ENCODE results near the gene USP44.

Gene USP44

DNA sequence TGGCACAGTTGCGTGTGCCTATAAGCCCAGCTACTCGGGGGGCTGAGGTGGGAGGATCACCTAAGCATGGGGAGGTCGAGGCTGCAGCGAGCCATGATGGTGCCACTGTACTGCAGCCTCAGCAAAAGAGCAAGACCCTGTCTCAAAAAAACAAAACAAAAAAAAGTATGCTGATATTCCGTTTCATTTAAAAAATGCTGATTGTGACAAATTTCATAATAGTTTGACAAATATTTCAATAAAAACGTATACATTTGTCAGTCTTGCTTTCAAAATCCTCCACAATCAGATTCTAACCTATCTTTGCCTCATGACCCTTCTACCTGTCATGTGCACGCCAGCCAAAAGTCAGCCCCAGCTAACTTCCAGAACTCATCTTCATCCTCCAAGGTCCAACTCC, 9.8 kb downstream of the USP44 start:
- no peaks in the 10 kb centered on the region for H3K27me3 ChIP-seq
- H3K9me3 ChIP-seq = no peaks in the 10 kb centered on the region
- H3K4me3 ChIP-seq = no peak overlapping the region
- intact Hi-C loops (cut with DNase I; ENCODE audit: low total_unique reads) = no loop called here
- TF ChIP-seq, protein P1, sequence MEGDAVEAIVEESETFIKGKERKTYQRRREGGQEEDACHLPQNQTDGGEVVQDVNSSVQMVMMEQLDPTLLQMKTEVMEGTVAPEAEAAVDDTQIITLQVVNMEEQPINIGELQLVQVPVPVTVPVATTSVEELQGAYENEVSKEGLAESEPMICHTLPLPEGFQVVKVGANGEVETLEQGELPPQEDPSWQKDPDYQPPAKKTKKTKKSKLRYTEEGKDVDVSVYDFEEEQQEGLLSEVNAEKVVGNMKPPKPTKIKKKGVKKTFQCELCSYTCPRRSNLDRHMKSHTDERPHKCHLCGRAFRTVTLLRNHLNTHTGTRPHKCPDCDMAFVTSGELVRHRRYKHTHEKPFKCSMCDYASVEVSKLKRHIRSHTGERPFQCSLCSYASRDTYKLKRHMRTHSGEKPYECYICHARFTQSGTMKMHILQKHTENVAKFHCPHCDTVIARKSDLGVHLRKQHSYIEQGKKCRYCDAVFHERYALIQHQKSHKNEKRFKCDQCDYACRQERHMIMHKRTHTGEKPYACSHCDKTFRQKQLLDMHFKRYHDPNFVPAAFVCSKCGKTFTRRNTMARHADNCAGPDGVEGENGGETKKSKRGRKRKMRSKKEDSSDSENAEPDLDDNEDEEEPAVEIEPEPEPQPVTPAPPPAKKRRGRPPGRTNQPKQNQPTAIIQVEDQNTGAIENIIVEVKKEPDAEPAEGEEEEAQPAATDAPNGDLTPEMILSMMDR (IDR thresholded peaks at IDR 0.05) = no peak
- H3K36me3 ChIP-seq = no peaks in the 10 kb centered on the region
- DNase-seq = no peak
- H3K4me1 ChIP-seq = no peaks in the 10 kb centered on the region
- H3K27ac ChIP-seq = no peak overlapping the region

DNA sequence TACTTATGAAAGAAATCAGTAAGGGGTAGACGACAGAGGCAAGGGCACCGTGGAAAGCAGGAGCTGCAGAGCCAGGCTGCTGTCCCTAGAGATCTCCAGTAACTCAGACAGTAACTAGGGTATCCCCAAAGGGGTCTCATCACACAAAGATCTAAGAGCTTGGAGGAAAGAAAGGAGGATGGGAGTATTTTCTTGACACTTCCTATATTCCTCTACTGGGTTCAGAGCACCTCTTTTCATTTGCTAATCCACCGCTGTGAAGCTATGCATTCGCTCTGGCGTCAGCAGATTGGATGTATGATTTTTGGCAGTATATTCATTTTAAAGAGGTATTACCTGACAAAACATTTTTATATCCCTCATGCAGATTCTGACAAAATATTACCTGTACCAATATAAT, 12.6 kb downstream of the USP44 start:
- Histone ChIP-seq H3K4me3 (no peak overlapping the region), H3K4me1 (no peaks in the 10 kb centered on the region), H3K27me3 (no peaks in the 10 kb centered on the region), H3K9me3 (no peaks in the 10 kb centered on the region), H3K27ac (no peak overlapping the region), H3K36me3 (no peaks in the 10 kb centered on the region)
- intact Hi-C loops (cut with DNase I; ENCODE audit: low total_unique reads) = loop anchor here (10.0 kb wide), 2 partner anchors 204 to 424 kb away; no protein-coding TSS in a partner anchor
- TF ChIP-seq, protein P1 (IDR thresholded peaks at IDR 0.05) = no peak
- DNase-seq = no peak

DNA sequence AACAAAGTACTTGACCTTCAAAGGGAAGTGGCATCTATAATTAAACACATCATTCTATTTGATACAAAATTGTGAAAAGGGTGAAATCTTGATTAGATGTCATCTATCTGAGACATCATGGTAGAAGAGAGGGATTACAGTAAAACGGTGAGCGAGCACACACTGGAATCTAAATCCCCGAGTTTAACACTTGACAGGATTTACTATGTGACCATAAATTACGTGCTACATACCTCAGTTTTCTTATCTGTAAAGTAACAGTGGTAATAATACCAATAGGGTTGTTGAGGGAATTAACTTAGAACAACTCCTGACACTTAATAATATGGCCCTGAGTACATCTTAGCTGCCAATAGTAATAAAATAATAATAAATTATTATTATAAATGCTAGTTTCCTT, 13.3 kb downstream of the USP44 start:
- TF ChIP-seq, protein P1 (IDR thresholded peaks at IDR 0.05) = no peak
- intact Hi-C loops (cut with DNase I; ENCODE audit: low total_unique reads) = loop anchor here (10.0 kb wide), 2 partner anchors 203 to 423 kb away; no protein-coding TSS in a partner anchor
- no peaks in the 10 kb centered on the region for H3K27me3 ChIP-seq
- H3K9me3 ChIP-seq = no peaks in the 10 kb centered on the region
- no peak overlapping the region for H3K27ac ChIP-seq
- H3K36me3 ChIP-seq = no peaks in the 10 kb centered on the region
- H3K4me3 ChIP-seq = no peak overlapping the region
- H3K4me1 ChIP-seq = no peaks in the 10 kb centered on the region
- no peak for DNase-seq

DNA sequence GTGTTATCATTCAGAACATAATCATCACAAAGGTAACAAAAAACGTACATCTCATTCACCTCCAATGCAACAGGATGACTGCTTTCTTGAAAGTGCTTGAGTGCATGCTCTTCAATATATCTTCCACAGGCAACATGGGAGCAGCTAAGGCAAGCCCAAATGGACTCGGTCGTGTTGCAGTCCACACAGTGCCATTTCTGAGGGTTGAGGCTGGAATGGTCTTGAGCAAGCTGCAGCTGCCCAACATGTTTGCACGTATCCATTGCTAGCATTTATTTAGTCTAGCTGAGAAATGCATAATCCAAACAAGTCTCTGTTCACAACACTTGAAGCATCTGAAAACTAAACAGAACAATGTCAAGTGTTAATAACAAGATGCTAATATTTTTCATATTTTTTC, 17.3 kb downstream of the USP44 start:
- Histone ChIP-seq H3K9me3 (no peaks in the 10 kb centered on the region), H3K4me3 (no peak overlapping the region), H3K27ac (no peak overlapping the region), H3K27me3 (no peaks in the 10 kb centered on the region), H3K36me3 (no peaks in the 10 kb centered on the region), H3K4me1 (no peaks in the 10 kb centered on the region)
- intact Hi-C loops (cut with DNase I; ENCODE audit: low total_unique reads) = loop anchor here (10.0 kb wide), 2 partner anchors 199 to 419 kb away; no protein-coding TSS in a partner anchor
- no peak for DNase-seq
- TF ChIP-seq, protein P1 (IDR thresholded peaks at IDR 0.05) = no peak

DNA sequence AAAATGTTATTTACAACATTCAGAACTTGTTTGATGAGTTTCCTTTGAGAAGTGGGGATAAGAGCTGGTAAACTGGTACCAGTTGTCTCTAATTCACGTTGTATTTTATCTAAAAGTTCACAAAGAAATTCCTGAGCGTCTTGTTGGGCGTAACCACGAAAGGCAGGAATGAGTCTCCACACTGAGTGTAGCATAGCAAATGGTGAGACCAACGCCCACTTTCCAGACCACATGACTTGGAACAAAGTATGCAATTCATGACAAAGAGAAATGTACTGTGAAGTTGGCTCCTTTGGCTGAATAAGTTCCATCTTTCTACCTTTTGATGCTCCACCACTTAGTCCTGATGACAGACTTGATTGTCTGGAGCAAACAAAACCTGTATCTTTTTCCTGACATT, 18.4 kb downstream of the USP44 start:
- TF ChIP-seq, protein P1 (IDR thresholded peaks at IDR 0.05) = no peak
- Histone ChIP-seq H3K4me1 (no peaks in the 10 kb centered on the region), H3K27ac (no peak overlapping the region), H3K9me3 (no peaks in the 10 kb centered on the region), H3K36me3 (no peaks in the 10 kb centered on the region), H3K27me3 (no peaks in the 10 kb centered on the region), H3K4me3 (no peak overlapping the region)
- intact Hi-C loops (cut with DNase I; ENCODE audit: low total_unique reads) = loop anchor here (10.0 kb wide), 2 partner anchors 198 to 418 kb away; no protein-coding TSS in a partner anchor
- DNase-seq = no peak

Data from tibial artery (tissue), 4 donors.